DMS 273 (cell line): ENCODE measurements around the gene PTPRK.
"Not testable (repeated sequence)": the region's sequence is repeated elsewhere in the genome, so short reads cannot be mapped to it uniquely, and the experiment has no call there.

Experiments used
- DNase-seq: peaks from one replicate; lab custom pipeline; 2025; ENCODE audit not compliant: unreplicated experiment; lab: John Stamatoyannopoulos, UW

The PTPRK gene

GRCh38 chr6:127939442-127940066 lies 580.8 kb downstream of the PTPRK start:
- DNase-seq = no peak

DNA sequence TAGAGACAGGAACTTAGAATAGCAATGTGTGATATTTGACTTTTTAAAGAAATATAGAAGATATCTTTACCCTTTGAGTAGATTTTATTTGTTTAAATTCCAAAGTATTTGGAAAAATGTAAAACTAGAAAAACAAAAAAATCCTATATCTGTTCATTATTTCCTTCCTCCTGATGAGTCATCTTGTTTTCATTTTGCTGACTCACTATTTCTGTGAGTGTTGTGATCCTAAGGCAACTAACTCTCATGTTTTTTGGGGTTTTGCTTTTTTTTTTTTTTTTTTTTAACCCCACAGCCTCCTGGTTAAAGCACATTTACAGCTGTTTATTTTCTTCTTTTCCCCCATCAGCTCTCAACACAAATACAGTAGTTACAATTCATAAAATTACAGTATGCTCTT lies 581.7 kb downstream of the PTPRK start:
- no peak for DNase-seq

GRCh38 chr6:127937747-127938146 lies 582.7 kb downstream of the PTPRK start:
- no peak for DNase-seq

- no peak for DNase-seq
Measured at GRCh38 chr6:127937102-127937501, 583.3 kb downstream of the PTPRK start.

GRCh38 chr6:127934956-127935355 lies 585.4 kb downstream of the PTPRK start:
- no peak for DNase-seq

GRCh38 chr6:127933852-127934840 lies 586.3 kb downstream of the PTPRK start:
- no peak for DNase-seq

DNA sequence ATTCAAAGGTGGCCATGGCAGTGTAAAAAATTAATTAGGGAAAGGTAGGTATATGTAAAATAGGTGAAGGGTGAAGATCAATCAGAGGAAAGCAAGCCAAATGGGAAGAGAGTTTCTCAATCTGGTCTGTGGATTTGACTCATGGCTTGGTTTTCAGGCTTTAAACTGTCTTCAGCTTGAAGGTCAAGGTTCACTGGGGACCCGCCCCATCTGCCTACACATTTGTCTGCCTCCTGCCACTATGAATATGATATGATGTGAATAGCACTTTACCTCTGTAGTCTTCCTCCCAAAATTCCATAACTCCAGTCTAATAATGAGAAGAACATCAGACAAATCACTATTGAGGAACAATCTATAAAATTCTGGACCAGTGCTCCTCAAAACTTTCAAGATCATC lies 587.3 kb downstream of the PTPRK start:
- DNase-seq = no peak

- DNase-seq = peak; percentile 8
Measured at GRCh38 chr6:127932708-127933107, 587.7 kb downstream of the PTPRK start.

- not testable (repeated sequence) for DNase-seq
Measured at GRCh38 chr6:127926441-127926840, 594.0 kb downstream of the PTPRK start.

DNA sequence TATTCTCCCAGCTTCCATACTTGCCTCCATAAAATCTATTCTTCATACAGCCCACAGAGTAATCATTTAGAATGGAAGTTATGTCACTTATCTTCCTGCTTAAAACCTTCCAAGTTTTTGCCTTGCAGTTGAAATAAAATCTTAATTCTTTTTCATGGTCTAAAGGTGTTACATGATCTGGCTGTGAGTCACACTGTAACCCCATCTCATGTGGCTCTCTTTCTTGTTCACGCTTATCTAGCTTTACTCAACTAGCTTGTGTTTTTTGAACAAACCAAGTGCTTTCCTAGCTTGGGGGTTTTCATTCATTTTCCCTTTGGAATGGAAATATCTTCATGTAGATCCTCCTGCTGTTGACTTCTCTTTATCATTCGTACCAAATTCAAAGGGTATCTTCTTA lies 596.0 kb downstream of the PTPRK start:
- DNase-seq = no peak

GRCh38 chr6:127924031-127924430 lies 596.4 kb downstream of the PTPRK start:
- no peak for DNase-seq

DNA sequence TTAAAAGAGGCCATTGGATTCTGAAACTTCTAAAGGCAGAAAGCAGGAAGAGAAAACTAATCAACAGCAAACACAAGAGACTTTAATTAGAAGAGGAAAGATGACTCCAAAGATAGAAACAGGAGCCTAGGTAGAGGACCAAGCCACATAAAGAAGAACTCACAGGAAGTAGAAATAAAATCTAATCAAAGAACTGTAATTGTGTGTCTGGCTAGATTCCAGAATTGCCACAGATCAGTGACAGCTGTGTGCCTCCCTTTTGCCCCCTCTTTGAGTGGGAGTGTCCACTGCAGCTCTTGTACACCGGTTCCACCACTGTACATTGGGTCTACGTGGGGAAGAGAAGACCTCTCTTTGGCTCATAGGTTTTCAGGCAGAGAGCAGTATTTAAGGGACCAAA lies 597.3 kb downstream of the PTPRK start:
- no peak for DNase-seq

DNA sequence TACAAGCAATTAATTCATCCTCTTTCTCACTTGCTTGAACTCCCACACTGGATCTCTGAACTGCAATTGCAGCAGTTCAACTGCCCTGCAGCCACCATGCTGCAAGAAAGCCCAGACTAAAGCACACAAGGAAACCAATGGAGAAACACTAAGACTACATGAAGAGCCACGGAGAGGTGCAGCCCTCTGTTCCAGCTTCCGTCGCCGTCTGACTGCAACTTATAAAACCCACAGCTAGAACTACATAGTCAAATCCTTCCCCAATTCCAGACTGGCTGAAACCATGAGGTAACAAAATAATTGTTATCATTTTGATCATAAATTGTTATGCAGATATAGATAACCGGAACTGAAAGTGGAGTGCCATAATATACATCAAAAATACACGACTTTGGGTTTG lies 598.4 kb downstream of the PTPRK start:
- DNase-seq = no peak

DNA sequence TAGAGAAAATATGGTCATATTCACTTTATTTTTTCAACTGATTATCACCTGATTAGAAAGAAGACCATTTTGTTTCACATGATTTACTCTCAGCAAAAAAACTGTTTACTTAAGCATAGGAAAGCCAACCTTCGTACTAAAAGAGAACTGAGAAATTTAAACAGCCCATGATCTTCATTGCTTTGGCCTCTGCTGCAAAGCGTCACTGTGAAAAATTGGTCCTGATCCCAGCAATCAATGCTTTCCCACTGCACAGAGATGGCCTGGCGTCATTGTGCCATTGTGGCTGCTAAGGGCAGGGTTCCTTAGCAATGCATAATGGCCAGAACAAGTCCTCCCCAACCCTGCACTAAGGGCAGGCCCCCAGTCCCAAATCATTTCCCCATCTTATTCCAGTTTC lies 599.6 kb downstream of the PTPRK start:
- no peak for DNase-seq
